A549 (cell line): ENCODE measurements around the gene PLEKHM2. TPM values are rescaled to one million over a fixed set of nuclear protein-coding genes. Genes with fewer than 3 reads are reported as not detected.

Experiments
- ATAC-seq, 2 experiments: fragments of 200-7000 bp in 1 of 2; fragments of >200 bp in 1 of 2; cut with Nextera tagmentation in 1 of 2; cut with Tn5 transposase in 1 of 2; 3 replicates each; pipeline versions ENCODE4 v1.8.0 to v1.9.1; 2018 to 2020; ENCODE audit warnings: mild to moderate bottlenecking in 1 of 2, moderate library complexity in 1 of 2
- CTCF ChIA-PET: fragments of 300-600 bp; sonication (Branson Sonifier 250); formaldehyde crosslinking; extraction: SDS; loops from one replicate; lab custom pipeline; 2021; ENCODE audit warnings: antibody characterized with exemption, inconsistent platforms; lab: Yijun Ruan, JAX
- POLR2A ChIA-PET: fragments of 350-600 bp; formaldehyde crosslinking; extraction: SDS; loops from one replicate; lab custom pipeline; 2021; ENCODE audit warnings: antibody characterized with exemption, inconsistent platforms; lab: Yijun Ruan, JAX
- DNase-seq, 2 experiments: peaks; one replicate each; pipeline versions ENCODE4 v3.0.0 to v3.0.0-alpha.2; 2011 to 2016; ENCODE audit warnings: low read depth in 1 of 2, low spot score in 1 of 2
- FAIRE-seq: peaks from 2 replicates; lab custom pipeline; 2011; peaks lifted over from hg19 to GRCh38; lab: Jason Lieb, UNC
- H3K27ac ChIP-seq, 2 experiments: fragments of >200 bp; sonication (Bioruptor Twin); formaldehyde crosslinking; 3 replicates each; pipeline ENCODE4 v1.5.1; 2016 to 2017
- H3K4me1 ChIP-seq: fragments of >200 bp; sonication (Bioruptor Twin); formaldehyde crosslinking; 3 replicates; pipeline ENCODE4 v1.6.1; 2016
- H3K4me2 ChIP-seq: fragments of >200 bp; sonication (Bioruptor Twin); formaldehyde crosslinking; 3 replicates; pipeline ENCODE4 v1.6.1; 2016
- H3K4me3 ChIP-seq: fragments of >200 bp; sonication (Bioruptor Twin); formaldehyde crosslinking; 3 replicates; pipeline ENCODE4 v1.5.1; 2016
- H3K9me3 ChIP-seq: fragments of >200 bp; sonication (Bioruptor Twin); formaldehyde crosslinking; 3 replicates; pipeline ENCODE4 v1.6.1; 2016
- CBX8 ChIP-seq: fragments of 200-600 bp; sonication (generic); IDR thresholded peaks from 2 replicates; pipeline ENCODE4 v1.6.1; 2016
- CEBPB ChIP-seq, 2 experiments: fragments of >200 bp in 1 of 2; sonication (Bioruptor Twin) in 1 of 2; formaldehyde crosslinking in 1 of 2; IDR thresholded peaks; 2 replicates each; pipeline ENCODE4 v1.6.1; 2012 to 2016
- CHD4 ChIP-seq: fragments of 200-600 bp; sonication (generic); IDR thresholded peaks from 2 replicates; pipeline ENCODE4 v1.6.1; 2016; ENCODE audit warnings: antibody characterized with exemption, mild to moderate bottlenecking, borderline replicate concordance
- E2F6 ChIP-seq: IDR thresholded peaks from 2 replicates; pipeline ENCODE4 v1.6.1; 2012; ENCODE audit warnings: low read depth, borderline replicate concordance
- EHF ChIP-seq: fragments of 250-450 bp; sonication (Bioruptor Pico); IDR thresholded peaks from 2 replicates; pipeline ENCODE4 v1.5.0; 2020; ENCODE audit warnings: mild to moderate bottlenecking
- FOSB ChIP-seq: fragments of 250-450 bp; sonication (Bioruptor Pico); IDR thresholded peaks from 2 replicates; pipeline ENCODE4 v1.5.0; 2020; ENCODE audit warnings: mild to moderate bottlenecking, moderate library complexity
- HOXB5 ChIP-seq: fragments of 250-450 bp; sonication (Bioruptor Pico); IDR thresholded peaks from 2 replicates; pipeline ENCODE4 v1.5.0; 2020; ENCODE audit warnings: mild to moderate bottlenecking, moderate library complexity
- JUNB ChIP-seq: fragments of >200 bp; sonication (Bioruptor Twin); formaldehyde crosslinking; IDR thresholded peaks from 2 replicates; pipeline ENCODE4 v1.6.1; 2016
- KDM1A ChIP-seq: fragments of 200-600 bp; sonication (generic); IDR thresholded peaks from 2 replicates; pipeline ENCODE4 v1.6.1; 2016; ENCODE audit warnings: low read depth, mild to moderate bottlenecking
- MAFK ChIP-seq: fragments of 450-650 bp; IDR thresholded peaks from 2 replicates; pipeline ENCODE4 v1.6.1; 2014; ENCODE audit not compliant: partially characterized antibody
- NR3C1 ChIP-seq: fragments of >200 bp; sonication (Bioruptor Twin); formaldehyde crosslinking; IDR thresholded peaks from 3 replicates; pipeline ENCODE4 v1.6.1; 2017
- POLR2A ChIP-seq: IDR thresholded peaks from 2 replicates; pipeline ENCODE4 v1.6.1; 2012; ENCODE audit warnings: mild to moderate bottlenecking, low read length
- POLR2AphosphoS2 ChIP-seq: conservative IDR thresholded peaks from 2 replicates; pipeline ENCODE4 v1.6.1; 2012; ENCODE audit warnings: low read length, improper control_type of control experiment, inconsistent platforms
- RAD21 ChIP-seq, 2 experiments: fragments of >200 bp in 1 of 2; sonication (Bioruptor Twin) in 1 of 2; formaldehyde crosslinking in 1 of 2; IDR thresholded peaks in 1 of 2; conservative IDR thresholded peaks in 1 of 2; 2 replicates in 1 of 2; 3 replicates in 1 of 2; pipeline ENCODE4 v1.6.1; 2012 to 2018; ENCODE audit warnings: inconsistent platforms in 1 of 2
- SMC3 ChIP-seq: fragments of >200 bp; sonication (Bioruptor Twin); formaldehyde crosslinking; IDR thresholded peaks from 3 replicates; pipeline ENCODE4 v1.6.1; 2018; ENCODE audit warnings: inconsistent platforms
- WGBS: methylation state at CpG from one replicate; pipeline ENCODE4 v1.1.6; 2017; ENCODE audit errors: missing lambda C conversion rate; 5-methylcytosine and 5-hydroxymethylcytosine counted together
- polyA plus RNA-seq, 4 experiments: library from polyadenylated mRNA; depleted of rRNA in 3 of 4; stranded (reverse); fragments of >200 nt; fragmentation: RNase III in 1 of 4; extraction: RNeasy Plus Mini Kit Qiagen cat#74134 plus additional on column Dnase treatment in 1 of 4; gene quantifications; 2 replicates in 3 of 4; 3 replicates in 1 of 4; pipeline ENCODE4 v1.2.3, GENCODE V29; 2011 to 2017
- TF ChIP-seq, protein P1 (sequence below): fragments of 250-450 bp; sonication (Bioruptor Pico); IDR thresholded peaks from 2 replicates; pipeline ENCODE4 v1.5.0; 2021; ENCODE audit warnings: mild to moderate bottlenecking, moderate library complexity, borderline replicate concordance
- TF ChIP-seq, protein P2 (sequence below): IDR thresholded peaks from 2 replicates; pipeline ENCODE4 v1.6.1; 2012

The PLEKHM2 gene
- polyA plus RNA-seq, 2 of the 4 experiments (the other 2 are of a cell fraction), result 14.7 to 21.5 TPM

GRCh38 chr1:15755021-15755645 lies 71.0 kb downstream of the PLEKHM2 start:
- FAIRE-seq (no peak), DNase-seq (no peak), ATAC-seq (no peak)
- H3K4me2 ChIP-seq, result 0 out of 3 replicates have a peak overlapping the region, but pooled peaks have one; percentile 33
- no peaks in the 10 kb centered on the region for H3K9me3 ChIP-seq
- ChIA-PET CTCF (no interaction called here), POLR2A (no interaction called here)
- no peak overlapping the region for H3K4me3 ChIP-seq
- WGBS, result 90% methylated on average over 2 of the region's 2 CpGs
- TF ChIP-seq CBX8 (no peak), EHF (CRISPR knock-in tag) (no peak), NR3C1 (no peak), SMC3 (no peak), MAFK (no peak), CEBPB (IDR thresholded peaks at IDR 0.05) (no peak), JUNB (no peak)
- TF ChIP-seq, protein P1, sequence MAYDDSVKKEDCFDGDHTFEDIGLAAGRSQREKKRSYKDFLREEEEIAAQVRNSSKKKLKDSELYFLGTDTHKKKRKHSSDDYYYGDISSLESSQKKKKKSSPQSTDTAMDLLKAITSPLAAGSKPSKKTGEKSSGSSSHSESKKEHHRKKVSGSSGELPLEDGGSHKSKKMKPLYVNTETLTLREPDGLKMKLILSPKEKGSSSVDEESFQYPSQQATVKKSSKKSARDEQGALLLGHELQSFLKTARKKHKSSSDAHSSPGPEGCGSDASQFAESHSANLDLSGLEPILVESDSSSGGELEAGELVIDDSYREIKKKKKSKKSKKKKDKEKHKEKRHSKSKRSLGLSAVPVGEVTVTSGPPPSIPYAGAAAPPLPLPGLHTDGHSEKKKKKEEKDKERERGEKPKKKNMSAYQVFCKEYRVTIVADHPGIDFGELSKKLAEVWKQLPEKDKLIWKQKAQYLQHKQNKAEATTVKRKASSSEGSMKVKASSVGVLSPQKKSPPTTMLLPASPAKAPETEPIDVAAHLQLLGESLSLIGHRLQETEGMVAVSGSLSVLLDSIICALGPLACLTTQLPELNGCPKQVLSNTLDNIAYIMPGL (CRISPR knock-in tag), result no peak
- H3K4me1 ChIP-seq, result peaks cover 35% of the 10 kb centered on the region
- H3K27ac ChIP-seq, result peak overlapping the region in 1 of 2 experiments; percentile 57; a peak in 3 of 6 replicates

DNA sequence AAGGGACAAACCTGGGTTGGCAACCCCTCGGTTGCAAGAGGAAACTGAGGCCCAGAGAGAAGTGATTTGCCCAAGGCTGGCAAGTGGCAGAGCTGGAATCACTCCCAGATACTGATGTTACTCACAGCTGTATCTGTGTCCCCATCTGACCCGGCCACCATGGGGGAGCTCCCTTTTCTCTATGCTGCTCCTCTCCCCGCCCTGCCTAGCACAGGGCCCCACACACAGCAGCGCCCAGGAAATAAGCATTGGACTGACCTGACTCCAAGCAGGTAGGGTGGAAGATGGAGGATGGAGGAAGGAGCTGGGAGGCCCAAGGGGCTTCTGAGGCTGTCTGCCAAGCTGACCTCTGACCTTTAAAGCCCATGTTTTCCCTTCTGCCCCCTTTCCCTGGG lies 71.5 kb downstream of the PLEKHM2 start:
- TF ChIP-seq FOSB (CRISPR knock-in tag) (no peak), POLR2AphosphoS2 (no peak), CHD4 (no peak), CEBPB (IDR thresholded peaks at IDR 0.05) (no peak), JUNB (no peak)
- ChIA-PET POLR2A (no interaction called here), CTCF (interaction anchor here (1.1 kb wide), 1 partner anchor 21 kb away, joined by 4 read pairs; no protein-coding TSS in a partner anchor)
- H3K4me3 ChIP-seq, result no peak overlapping the region
- peak overlapping the region in 1 of 2 experiments; percentile 57; a peak in 3 of 6 replicates for H3K27ac ChIP-seq
- FAIRE-seq (no peak), DNase-seq (no peak), ATAC-seq (no peak)
- H3K9me3 ChIP-seq, result no peaks in the 10 kb centered on the region
- H3K4me2 ChIP-seq, result peak overlapping the region; percentile 33; the same call in 2 of the 3 replicates
- H3K4me1 ChIP-seq, result peaks cover 41% of the 10 kb centered on the region
- WGBS, result 81% methylated on average over 4 of the region's 4 CpGs

DNA sequence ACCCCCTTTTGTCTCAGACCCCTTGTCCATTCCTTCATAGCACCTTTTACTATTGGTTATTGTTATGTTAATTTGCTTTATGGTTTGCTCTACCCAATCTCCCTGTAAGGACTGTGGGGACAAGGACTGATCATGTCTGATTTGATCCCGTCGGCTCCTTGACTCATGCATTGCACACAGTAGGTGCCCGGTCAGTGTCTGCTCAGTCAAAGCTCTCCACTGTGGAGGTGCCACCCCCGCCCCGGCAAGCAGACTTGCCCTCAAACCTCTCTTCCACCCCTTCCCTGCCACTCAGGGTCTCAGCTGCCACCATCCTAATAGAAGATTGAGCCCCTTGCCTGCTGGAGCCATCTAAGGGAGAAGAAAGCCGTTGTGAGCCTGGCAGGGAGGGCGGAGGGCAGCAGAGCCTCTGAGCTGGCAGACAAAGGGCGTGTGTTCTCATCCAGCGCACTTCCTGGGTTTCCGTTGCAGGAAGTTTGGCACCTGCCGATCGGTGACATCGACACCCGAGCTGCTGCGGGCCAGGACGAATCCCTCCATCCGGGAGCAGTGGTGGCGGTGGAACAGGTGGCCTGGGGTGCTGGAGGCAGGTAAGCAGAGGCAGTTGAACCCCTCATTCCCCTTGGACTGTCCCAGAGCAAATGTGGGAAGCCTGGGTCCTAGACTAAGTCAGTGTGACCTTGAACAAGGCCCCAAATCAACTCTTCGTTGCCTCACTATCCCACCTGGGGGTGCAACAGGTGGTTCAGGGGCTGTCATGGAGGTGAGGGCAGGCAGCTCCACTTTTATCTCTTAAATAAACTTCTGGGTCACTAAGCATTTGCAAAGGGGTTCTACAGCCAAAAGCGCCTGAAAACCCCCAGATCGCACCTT lies 72.3 kb downstream of the PLEKHM2 start:
- ATAC-seq, result no peak
- Histone ChIP-seq H3K9me3 (no peaks in the 10 kb centered on the region), H3K27ac (peak overlapping the region in 1 of 2 experiments; percentile 99; a peak in 2 of 6 replicates), H3K4me2 (peak overlapping the region; percentile 33; the same call in 2 of the 3 replicates), H3K4me1 (peaks cover 46% of the 10 kb centered on the region), H3K4me3 (no peak overlapping the region)
- TF ChIP-seq RAD21 (conservative IDR thresholded peaks at IDR 0.05 in 1 of 2, IDR thresholded peaks at IDR 0.05 in 1 of 2) (no peak), KDM1A (no peak)
- DNase-seq, result no peak
- CTCF ChIA-PET, result interaction anchor here (1.1 to 1.5 kb wide), 2 partner anchors 15 to 20 kb away, joined by 4 to 7 read pairs; no protein-coding TSS in a partner anchor
- no peak for FAIRE-seq
- POLR2A ChIA-PET, result no interaction called here
- WGBS, result 85% methylated on average over 17 of the region's 21 CpGs

DNA sequence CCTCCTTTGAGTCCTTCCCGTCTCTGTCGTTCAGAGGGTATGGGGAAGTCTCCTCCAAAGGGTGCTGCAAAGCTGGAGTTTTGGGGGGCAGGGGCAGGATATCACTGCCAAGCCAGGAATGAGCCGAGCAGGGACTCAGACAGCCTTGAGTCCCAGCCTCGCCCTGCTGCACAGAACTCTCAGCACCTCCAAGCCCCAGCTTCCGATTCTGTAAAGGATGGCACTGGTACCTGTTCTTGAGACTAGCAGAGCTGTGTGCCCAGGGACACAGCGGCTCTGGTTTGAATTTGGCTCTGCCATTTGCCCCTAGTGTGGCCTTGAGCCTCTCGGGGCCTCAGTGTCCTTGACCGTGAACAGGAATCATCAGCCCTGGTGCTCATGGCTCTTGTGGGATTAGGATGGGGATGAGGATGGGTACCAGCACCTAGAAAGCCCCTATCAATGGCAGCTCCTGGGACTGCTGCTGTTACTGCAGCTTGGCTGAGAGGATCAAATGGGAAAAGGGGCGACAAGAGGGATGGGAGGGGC lies 73.0 kb downstream of the PLEKHM2 start:
- Histone ChIP-seq H3K4me3 (no peak overlapping the region), H3K9me3 (no peaks in the 10 kb centered on the region), H3K27ac (peak overlapping the region; percentile 24 to 99; a peak in 3 of 6 replicates), H3K4me2 (no peak overlapping the region; the same call in 2 of the 3 replicates), H3K4me1 (peaks cover 46% of the 10 kb centered on the region)
- 92% methylated on average over 6 of the region's 9 CpGs for WGBS
- ChIA-PET POLR2A (no interaction called here), CTCF (interaction anchor here (0.9 to 1.5 kb wide), 2 partner anchors 16 to 139 kb away, joined by 3 to 7 read pairs; no protein-coding TSS in a partner anchor)
- FAIRE-seq (no peak), DNase-seq (no peak), ATAC-seq (peak in 1 of 2 experiments; percentile 3; a peak in 1 of 6 replicates)
- no peak for TF ChIP-seq CEBPB (IDR thresholded peaks at IDR 0.05)
- no peak for TF ChIP-seq HOXB5 (CRISPR knock-in tag)
- TF ChIP-seq NR3C1, result no peak
- no peak for TF ChIP-seq SMC3
- TF ChIP-seq, protein P2, sequence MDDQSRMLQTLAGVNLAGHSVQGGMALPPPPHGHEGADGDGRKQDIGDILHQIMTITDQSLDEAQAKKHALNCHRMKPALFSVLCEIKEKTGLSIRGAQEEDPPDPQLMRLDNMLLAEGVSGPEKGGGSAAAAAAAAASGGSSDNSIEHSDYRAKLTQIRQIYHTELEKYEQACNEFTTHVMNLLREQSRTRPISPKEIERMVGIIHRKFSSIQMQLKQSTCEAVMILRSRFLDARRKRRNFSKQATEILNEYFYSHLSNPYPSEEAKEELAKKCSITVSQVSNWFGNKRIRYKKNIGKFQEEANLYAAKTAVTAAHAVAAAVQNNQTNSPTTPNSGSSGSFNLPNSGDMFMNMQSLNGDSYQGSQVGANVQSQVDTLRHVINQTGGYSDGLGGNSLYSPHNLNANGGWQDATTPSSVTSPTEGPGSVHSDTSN, result no peak
- TF ChIP-seq POLR2A, result no peak
- TF ChIP-seq E2F6, result no peak
- TF ChIP-seq POLR2AphosphoS2, result no peak
- TF ChIP-seq KDM1A, result no peak
